GM04503 (cell line): ENCODE results near the gene KRTAP5-8.
"Not testable (repeated sequence)": the region's sequence is repeated elsewhere in the genome, so short reads cannot be mapped to it uniquely, and the experiment has no call there.

Experiments
- DNase-seq: peaks from one replicate; pipeline ENCODE4 v3.0.0-alpha.2; 2012; ENCODE audit warnings: low read depth

KRTAP5-8 gene

GRCh38 chr11:71543866-71544265, 6.0 kb downstream of the KRTAP5-8 start:
- DNase-seq = no peak

GRCh38 chr11:71544525-71545214, 6.8 kb downstream of the KRTAP5-8 start:
- no peak for DNase-seq

GRCh38 chr11:71545405-71545966, 7.7 kb downstream of the KRTAP5-8 start:
- DNase-seq = no peak

- DNase-seq = no peak
These were observed 10.3 kb downstream of the KRTAP5-8 start, which contains the start of gene KRTAP5-9 for GRCh38 chr11:71548120-71548519. KRTAP5-9 (plus strand) TSS chr11:71548420; CDS start chr11:71548658, 238 bp downstream.

GRCh38 chr11:71548716-71549151, 10.9 kb downstream of the KRTAP5-8 start:
- DNase-seq = no peak

- no peak for DNase-seq
These were observed 13.9 kb downstream of the KRTAP5-8 start for GRCh38 chr11:71551711-71552110.

GRCh38 chr11:71554996-71555395, 17.2 kb downstream of the KRTAP5-8 start:
- DNase-seq = no peak

- DNase-seq = no peak
These were observed 17.7 kb downstream of the KRTAP5-8 start for GRCh38 chr11:71555508-71555907.

GRCh38 chr11:71556018-71556417, 18.2 kb downstream of the KRTAP5-8 start:
- no peak for DNase-seq

GRCh38 chr11:71557257-71557656, 19.4 kb downstream of the KRTAP5-8 start:
- DNase-seq = no peak

- DNase-seq = no peak
These were observed 21.2 kb downstream of the KRTAP5-8 start for GRCh38 chr11:71558996-71559395.

- no peak for DNase-seq
These were observed 24.3 kb downstream of the KRTAP5-8 start for GRCh38 chr11:71562120-71562519.

- DNase-seq = peak; percentile 30
These were observed 25.6 kb downstream of the KRTAP5-8 start for GRCh38 chr11:71563406-71563805.

GRCh38 chr11:71564430-71564829, 26.6 kb downstream of the KRTAP5-8 start:
- DNase-seq = no peak

- no peak for DNase-seq
These were observed 27.4 kb downstream of the KRTAP5-8 start, which contains the start of gene KRTAP5-10 for GRCh38 chr11:71565263-71565662. KRTAP5-10 (plus strand) TSS chr11:71565563; CDS start chr11:71565588, 25 bp downstream.

GRCh38 chr11:71566081-71566620, 28.3 kb downstream of the KRTAP5-8 start:
- DNase-seq = no peak

- not testable (repeated sequence) for DNase-seq
These were observed 29.1 kb downstream of the KRTAP5-8 start for GRCh38 chr11:71566626-71567599.

- DNase-seq = not testable (repeated sequence)
These were observed 29.8 kb downstream of the KRTAP5-8 start for GRCh38 chr11:71567633-71568032.

GRCh38 chr11:71568704-71569349, 31.0 kb downstream of the KRTAP5-8 start:
- DNase-seq = no peak

GRCh38 chr11:71571101-71571850, 33.5 kb downstream of the KRTAP5-8 start:
- DNase-seq = not testable (repeated sequence)

GRCh38 chr11:71572811-71573210, 35.0 kb downstream of the KRTAP5-8 start:
- DNase-seq = no peak
